HG03432 (cell line): ENCODE data around the gene SETD1A.
"Not testable (repeated sequence)": the region's sequence is repeated elsewhere in the genome, so short reads cannot be mapped to it uniquely, and the experiment has no call there.

Source experiments
- ATAC-seq: cut with Tn5 transposase; IDR thresholded peaks from one replicate; pipeline ENCODE4 v1.9.1; 2021; ENCODE audit warnings: mild to moderate bottlenecking, moderate library complexity; ENCODE audit not compliant: unreplicated experiment

The SETD1A gene

DNA sequence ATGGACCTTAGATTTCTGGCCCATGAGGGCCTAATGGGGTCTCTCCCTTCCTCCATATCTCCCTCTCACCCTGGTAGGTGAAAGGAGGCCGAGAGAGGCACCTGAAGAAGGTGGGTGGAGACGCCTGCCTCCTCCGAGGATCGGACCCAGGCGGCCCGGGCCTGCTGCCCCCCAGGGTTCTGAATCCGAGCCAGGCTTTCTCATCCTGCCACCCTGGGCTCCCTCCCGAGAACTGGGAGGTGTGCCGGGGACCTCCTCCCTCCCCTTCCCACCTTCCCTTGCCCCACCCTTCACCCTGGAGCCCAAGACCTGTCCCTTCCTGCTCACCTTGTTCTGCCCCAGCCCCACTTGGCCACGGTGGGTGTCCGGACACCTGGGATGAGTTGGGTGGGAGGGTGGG lies 29.2 kb upstream of the SETD1A start:
- ATAC-seq: no peak

DNA sequence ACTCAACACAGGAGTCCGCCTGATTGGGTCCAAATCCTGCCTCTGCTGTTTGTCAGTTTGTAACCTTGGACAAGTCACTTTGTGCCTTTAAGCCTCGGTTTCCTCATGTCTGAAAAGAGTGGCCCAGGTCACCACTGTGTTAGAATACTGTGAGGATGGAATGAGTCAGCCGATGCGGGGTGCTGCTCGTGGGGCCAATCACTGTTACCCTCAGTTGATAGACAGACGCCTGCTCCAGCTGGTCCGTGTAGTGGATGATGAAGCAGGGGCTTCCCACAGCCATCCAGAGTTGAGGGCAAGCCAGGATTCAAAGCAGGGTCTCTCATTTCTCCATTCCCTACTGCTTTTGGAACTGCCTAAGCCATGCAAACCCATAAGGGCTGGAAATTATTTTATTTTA lies 28.4 kb upstream of the SETD1A start:
- no peak for ATAC-seq

DNA sequence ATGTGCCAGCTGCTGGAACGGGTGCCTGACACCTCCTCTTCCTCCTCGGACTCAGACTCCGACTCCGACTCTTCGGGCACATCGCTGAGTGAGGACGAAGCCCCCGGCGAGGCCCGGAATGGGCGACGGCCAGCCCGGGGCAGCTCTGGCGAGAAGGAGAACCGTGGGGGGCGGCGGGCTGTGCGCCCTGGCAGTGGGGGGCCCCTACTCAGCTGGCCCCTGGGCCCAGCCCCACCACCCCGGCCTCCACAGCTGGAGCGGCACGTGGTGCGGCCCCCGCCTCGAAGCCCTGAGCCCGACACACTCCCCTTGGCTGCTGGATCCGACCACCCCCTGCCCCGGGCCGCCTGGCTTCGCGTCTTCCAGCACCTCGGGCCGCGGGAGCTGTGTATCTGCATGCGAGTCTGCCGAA lies 27.4 kb upstream of the SETD1A start:
- no peak for ATAC-seq

DNA sequence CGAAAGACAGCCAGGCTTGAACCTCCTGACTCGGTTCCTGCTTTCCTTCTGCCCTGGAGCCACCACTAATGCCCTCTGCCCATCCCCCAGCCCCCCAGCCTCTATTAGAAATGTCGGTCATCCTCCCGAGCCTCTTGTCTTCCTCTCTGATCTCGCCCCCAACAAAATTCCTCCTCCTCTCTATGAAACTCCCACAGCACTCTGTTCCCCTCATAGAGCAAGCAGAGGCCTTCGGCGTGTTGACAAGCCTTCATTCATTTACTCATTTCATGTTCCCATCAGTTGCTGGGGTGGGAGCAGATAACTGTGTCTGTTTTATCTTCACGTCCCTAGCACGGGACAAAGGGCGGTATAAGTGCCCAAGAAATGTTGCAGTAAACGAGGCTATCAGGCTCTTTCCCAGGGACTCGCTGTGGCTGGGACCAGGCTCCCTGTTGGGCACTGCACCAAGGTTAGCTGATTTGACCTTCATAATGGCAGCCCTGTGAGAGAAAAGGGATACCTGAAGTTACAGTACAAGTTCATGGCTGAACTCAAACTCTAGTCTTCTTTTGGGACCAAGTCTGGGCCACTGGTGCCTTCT lies 26.4 kb upstream of the SETD1A start:
- ATAC-seq: no peak

DNA sequence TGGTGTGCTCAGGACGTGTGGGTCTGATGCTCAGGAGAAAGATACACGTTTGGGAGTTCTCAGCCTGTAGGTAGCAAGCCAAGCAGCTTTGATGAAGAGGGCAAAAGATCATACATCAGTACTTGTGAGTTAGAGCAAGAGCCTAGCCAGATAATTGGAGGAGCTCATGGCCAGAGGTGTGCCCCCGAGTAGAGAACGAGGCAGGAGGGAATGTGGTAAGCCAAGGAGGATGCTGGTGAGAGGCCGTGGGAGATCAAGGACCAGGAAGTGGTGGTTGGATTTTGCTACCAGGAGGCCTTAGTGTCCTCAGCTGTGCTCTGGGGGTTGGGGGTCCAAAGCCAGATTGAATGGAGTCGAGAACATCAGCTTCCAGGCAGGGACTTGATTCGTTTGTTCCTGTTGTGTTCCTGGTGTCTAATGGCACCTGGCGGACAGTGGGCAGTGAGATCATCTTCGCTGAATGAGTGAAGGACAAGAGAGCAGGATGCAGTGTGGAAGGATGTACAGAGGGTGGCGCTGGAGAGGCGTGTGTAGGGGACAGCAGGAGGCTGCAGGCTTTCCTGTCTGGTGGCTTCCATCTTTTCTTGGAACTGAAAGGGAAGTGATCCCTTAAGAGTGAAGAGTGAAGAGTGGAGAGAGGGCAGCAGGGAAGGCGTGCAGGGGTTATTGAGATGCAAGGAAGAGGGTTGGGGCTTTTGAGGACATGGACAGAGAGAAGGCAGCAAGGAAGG lies 22.6 kb upstream of the SETD1A start:
- no peak for ATAC-seq

DNA sequence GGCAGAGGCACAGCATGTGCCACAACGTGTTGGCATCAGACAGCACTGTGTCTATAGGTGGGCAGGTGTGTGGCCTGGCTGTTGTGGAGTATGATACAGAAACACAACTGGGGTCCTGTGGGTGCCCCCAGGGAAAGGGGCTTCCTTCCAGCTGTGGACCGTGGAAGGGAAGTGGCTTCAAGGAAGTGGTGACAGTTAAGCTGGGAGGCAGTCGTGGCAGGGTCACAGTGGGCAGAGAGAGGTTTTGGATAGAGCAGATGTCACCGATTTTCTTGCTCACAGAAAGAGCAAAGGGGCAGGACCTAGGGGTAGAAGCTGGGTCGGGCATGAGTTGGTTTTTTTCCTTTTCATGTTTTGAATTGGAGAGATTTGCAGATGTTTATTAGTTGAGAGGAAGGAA lies 19.9 kb upstream of the SETD1A start:
- no peak for ATAC-seq

DNA sequence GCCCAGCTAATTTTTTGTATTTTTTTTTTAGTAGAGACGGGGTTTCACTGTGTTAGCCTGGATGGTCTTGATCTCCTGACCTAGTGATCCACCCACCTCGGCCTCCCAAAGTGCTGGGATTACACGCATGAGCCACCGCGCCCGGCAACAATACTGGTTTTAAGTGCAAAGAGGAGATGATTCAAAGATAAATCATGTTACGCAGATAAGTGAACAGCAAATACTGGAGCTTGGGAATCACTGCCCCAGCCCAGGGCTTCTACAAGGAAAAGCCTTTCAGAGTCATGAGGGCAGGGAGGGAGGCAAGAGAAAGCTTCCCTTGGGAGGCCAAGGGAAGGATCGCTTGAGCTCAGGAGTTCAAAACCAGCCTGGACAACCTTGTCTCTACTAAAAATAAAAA lies 18.0 kb upstream of the SETD1A start:
- ATAC-seq: not testable (repeated sequence)

DNA sequence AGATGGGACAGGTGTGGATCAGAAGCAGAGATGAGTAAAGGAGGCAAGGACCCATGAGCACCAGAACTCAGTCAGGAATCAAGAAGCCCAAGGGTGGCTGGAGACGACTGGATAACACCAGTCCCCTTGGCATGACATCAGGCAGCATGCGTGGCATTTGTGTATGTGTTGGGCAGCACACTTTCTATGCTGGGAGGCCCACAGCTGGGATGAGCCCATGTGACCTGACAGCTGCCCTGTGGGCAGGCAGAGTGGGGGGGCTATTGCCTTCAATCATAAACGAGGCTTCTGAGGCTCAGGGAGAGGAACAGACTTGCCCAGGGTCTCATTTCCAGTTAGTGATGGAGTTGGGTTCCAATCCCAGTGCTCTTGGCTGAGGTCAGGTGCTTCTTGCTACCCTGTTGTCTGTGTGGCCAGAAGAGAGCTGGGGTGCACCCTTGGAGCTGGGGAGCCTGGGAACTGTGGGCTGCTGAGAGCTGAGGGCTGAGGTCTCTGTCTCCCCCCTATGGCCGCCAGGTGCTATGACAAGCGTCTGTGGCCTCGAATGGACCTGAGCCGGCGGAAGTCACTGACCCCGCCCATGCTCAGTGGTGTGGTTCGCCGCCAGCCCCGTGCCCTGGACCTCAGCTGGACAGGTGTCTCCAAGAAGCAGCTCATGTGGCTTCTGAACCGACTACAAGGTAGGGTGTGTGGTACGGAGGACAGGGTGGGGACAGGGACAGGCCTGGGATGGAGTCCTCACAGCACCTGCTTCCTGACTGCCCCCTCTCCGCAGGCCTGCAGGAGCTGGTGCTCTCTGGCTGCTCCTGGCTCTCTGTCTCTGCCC lies 15.7 kb upstream of the SETD1A start:
- peak; percentile 96 for ATAC-seq

DNA sequence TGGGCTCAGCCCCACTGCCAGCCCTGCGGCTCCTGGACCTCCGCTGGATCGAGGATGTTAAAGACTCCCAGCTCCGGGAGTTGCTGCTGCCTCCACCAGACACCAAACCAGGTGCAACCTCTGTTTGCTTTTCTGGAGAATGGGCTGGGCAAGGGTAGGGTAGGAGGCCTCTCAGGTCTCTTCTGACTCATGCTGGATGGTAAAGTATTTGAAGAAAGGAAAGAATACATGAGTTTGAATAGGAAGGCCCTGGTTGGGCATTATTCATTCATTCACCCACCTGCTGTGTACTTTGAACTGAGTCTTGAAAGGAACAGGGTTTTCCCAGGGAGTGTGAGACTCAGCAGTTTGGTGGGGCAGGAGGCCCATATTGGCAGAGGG lies 15.1 kb upstream of the SETD1A start:
- no peak for ATAC-seq

DNA sequence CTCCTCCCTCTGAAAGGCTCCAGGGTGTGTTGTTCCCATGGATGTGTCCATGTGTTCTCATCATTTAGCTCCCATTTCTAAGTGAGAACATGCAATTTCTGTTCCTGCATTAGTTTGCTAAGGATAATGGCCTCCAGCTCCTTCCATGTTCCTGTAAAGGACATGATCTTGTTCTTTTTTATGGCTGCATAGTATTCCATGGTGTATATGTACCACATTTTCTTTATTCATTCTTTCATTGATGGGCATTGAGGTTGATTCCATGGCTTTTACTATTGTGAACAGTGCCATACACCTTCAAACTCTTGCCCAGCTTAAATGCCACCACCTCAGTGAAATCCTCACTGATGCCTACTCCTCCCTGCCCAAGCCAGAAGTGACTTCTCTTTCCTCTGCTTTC lies 13.2 kb upstream of the SETD1A start:
- ATAC-seq: no peak

DNA sequence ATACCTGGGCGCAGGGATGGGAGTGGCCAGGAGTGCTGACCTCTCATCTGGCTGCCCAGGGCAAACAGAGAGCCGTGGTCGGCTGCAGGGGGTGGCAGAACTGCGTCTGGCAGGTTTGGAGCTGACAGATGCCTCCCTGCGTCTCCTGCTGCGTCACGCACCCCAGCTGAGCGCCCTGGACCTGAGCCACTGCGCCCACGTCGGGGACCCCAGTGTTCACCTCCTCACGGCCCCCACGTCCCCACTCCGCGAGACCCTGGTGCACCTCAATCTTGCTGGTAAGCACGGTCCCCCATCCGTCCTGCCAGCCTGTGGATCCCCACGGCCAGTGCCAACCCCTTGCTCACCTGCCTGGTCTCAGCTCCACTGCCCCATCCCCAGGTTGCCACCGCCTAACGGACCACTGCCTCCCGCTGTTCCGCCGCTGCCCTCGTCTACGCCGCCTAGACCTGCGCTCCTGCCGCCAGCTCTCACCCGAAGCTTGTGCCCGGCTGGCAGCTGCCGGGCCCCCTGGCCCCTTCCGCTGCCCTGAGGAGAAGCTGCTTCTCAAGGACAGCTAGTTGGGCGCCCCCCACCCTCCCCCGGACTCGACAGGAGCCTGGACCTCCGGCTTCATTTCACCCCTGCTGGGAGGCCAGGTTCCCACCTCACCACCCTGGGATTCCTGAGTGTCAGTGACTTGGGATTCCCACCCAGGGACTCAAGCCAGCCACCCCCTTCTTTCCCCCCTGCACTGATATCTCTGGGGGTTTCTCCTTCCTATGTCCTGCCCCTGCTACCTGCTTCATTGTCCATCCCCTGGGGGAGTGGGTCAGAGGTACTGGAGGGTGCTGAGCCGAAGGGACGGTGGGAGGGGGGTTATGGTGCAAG lies 10.6 kb upstream of the SETD1A start:
- no peak for ATAC-seq

DNA sequence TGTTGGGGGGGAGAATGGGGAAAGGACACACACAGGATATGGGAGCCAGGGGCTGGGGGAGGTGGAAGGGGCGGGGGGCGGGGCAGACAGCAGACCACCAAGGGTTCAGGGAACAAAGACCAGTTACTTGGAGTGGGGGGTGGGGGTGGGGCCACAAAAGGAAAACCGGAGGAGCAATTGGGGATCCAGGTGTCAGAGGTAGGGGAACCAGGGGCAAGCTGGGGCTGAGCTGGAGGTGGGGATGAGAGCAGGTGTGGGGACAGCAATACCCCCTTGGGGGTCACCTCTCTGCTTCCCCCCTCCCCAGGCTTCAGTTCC lies 10.1 kb upstream of the SETD1A start:
- ATAC-seq: no peak

DNA sequence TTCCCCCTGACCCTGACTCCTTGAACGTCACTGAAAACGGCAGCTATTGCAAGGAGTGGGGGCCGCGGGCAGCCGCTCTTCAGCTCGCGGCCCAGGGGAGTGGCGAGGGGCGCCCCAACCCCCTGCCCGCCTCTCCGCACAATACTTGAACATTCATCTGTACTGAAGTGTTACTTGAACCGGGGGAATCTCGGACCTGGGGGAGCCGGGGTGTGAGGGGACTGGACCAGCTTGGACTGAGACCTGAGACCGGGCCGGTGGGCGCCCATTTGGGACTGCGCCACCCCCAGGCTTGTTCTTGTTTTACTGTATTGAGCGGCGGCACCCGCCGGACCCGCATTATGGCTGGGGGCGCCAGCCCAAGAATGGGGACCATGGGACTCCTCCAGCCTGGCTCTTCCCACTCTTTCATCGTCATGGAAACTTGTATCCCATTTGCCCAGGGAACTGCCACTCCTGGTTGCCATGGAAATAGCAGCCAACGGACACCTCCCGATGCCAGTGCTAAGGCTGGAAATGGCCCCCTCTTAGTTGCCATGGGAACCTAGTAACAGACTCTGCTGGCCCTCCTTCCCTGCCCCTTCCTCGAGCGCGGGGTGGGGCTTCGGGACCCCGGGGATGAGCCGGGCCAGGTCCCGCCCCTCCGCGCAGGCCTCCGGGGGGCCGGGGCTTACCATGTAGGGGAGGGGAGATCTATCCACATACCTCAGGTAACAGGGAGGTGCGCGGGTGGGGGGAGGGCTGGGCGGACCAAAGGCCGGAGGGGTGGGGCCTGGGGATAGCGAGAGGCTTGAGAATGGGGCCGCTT lies 9.5 kb upstream of the SETD1A start:
- ATAC-seq: peak; percentile 10

DNA sequence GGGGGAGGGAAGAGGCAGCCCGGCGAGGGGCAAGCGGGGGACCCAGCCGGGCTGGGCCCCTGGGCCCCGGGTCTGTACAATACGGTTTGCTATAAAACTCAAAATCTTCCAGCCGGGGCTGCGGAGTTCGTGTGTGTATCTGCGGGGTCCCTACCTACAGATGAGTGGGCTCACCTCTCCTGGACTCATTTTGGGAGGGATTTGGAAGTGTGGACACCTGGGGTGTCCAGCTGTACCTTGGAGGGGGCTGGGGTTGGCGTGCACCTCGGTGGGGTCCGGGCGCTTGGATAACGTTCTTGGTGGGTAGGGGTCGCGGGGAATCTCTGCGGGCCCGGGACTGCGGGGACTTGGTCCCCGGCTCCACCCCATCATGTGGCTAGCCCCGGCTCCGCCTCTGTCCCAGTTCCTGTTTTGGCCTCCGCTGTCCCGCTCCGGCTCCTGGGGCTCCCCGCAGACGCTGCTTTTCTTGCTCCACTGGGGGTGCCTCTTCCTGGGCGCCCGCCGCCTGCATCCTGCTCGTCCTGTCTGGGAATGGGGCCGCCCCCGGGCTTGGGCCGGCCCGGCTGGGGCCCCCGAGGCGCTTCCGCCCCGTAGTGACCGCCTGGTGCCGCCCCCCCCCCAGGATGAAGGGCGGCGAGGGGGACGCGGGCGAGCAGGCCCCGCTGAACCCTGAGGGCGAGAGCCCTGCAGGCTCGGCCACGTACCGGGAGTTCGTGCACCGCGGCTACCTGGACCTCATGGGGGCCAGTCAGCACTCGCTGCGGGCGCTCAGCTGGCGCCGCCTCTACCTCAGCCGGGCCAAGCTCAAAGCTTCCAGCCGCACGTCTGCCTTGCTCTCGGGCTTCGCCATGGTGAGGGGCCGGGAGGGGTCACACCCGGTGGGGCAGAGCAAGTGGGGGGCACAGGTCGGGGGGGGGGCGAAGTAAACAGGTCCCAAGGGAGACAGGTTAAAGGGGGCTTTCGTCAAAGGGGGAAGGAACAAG lies 8.6 kb upstream of the SETD1A start, which contains the start of gene ORAI3:
Gene ORAI3, plus strand, starts transcription at position 402 of the 983 bp plus-strand sequence. Its CDS starts 222 bp downstream, at position 624.
- peak; percentile 64 for ATAC-seq

DNA sequence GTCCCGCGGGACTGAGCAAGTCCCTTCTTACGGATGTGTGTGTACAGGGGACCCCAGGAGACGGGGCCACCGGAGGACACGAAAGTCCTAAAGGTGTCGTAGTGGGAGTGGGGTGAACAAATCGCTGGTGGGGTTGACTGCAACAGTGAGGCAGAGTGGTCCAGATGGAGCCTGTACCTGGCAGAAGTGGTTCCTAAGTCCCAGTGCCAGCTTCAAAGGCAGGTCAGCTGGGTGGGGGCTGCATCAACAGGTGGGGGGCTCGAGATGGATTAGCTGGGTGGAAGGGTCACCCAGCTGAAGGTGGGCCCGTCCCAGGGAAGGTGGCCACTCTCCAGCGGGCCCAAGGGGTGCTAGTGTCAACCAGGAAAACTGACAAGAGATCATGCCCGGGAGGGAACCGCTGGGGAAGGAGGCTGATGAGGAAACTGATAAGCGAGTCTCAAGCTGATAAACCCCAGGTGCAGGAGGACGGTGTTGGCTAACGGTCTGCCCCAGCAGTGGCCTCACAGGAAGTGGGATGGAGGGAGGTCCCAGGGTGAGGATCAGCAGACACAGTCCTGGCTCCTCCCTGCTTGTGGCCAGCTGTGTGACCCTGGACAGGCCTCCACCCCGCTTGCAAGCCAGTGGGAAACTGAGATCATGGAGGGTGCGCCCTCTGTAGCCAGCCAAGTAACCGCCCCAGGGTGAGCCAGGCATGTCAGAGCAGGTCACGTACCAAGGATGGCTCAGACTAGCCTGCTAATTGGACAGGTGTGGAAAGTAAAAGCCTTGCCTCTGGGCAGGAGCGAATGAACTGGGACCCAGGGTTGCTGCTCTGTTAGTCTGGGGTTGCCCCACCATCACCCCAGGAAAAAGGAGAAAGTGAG lies 7.7 kb upstream of the SETD1A start:
- ATAC-seq: peak; percentile 59

DNA sequence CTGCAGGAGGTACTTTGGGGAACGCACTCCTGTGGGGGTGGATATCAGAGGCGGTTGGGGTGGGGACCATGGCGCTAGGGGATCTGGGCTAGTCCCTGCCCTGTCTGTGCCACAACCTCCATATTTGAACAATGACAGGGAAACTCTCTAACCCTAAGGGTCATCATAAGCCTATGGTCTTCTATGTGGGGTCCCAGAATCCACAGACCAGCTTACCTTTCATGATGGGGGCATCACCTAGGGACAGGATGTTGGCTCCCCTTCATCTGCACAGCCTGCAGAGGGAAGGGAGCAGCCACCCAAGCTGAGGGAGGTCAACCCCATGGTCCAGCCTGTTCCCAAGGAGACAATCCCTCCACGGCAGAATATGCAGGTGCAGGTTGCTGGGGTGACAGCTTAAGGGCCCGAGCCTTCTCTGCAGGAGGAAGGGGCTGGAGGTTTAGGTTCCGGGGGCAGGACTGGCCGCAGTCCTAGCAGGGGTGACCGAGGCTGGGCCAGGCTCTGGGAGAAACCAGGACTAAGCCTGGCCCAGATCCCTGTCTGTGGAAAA lies 7.0 kb upstream of the SETD1A start:
- no peak for ATAC-seq

DNA sequence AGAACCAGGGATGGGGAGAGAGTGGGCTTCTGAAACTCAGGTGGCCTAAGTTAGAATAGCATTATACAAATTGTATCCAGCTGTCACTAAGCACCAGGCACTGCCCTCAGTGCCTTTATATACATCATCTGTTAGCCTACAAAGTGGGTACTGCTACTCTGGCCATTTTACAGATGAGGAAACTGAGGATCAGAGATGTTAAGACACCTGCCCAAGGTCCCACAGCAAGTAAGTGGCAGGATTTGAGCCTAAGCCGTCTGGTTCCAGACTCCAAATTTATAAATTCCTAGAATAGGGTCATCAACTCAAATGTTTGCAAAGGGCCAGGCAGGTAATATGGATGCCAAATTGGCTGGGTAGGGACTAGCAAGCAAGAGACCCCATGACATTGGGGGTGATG lies 6.4 kb upstream of the SETD1A start:
- ATAC-seq: no peak

DNA sequence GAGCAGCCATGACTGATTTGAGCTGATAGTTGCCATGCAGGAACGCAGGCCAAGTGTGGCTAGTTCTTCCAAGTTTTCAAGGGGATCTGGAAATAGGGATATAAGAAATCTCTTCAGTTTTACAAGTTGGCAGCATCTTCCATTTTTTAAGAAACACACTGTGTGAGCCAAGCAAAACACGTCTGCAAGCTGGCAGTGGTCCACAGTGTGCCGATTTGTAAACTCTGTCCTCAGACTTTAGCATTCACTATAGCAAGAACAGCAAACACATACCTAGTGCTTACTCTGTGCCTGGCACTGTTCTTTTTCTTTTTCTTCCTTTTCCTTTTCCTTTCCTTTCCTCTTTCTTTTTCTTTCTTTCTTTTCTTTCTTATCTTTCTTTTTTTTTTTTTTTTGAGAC lies 5.8 kb upstream of the SETD1A start:
- no peak for ATAC-seq
